SK-N-SH (cell line): Measurements from ENCODE around the gene HINT3. TPM values are rescaled to one million over a fixed set of nuclear protein-coding genes. Genes with fewer than 3 reads are reported as not detected.

Experiments
- CTCF ChIA-PET: fragments of 300-600, 350-600 bp; formaldehyde crosslinking; extraction: SDS; loops from one replicate; lab custom pipeline; 2021; lab: Yijun Ruan, JAX
- POLR2A ChIA-PET: fragments of 350-600 bp; sonication (Branson Sonifier 250); formaldehyde crosslinking; extraction: SDS; loops from one replicate; lab custom pipeline; 2020; ENCODE audit warnings: antibody characterized with exemption, inconsistent platforms; lab: Yijun Ruan, JAX
- DNase-seq: peaks from one replicate; pipeline ENCODE4 v3.0.0; 2012
- H2AFZ ChIP-seq: fragments of 200-600 bp; sonication (generic); 2 replicates; pipeline ENCODE4 v1.8.1; 2016; ENCODE audit warnings: antibody characterized with exemption, mild to moderate bottlenecking, low read depth
- H3F3A ChIP-seq: fragments of 200-600 bp; sonication (generic); replicated peaks from 2 replicates; pipeline ENCODE3; 2016; ENCODE audit warnings: antibody characterized with exemption, mild to moderate bottlenecking; ENCODE audit not compliant: insufficient read depth
- H3K27ac ChIP-seq, 2 experiments: fragments of 200-500 bp in 1 of 2; fragments of 200-600 bp in 1 of 2; sonication (Bioruptor generic) in 1 of 2; sonication (generic), shearing (Covaris generic) in 1 of 2; 2 replicates each; pipeline versions ENCODE4 v1.5.1 to v1.6.1; 2014 to 2016; ENCODE audit warnings: low read depth in 2 of 2, inconsistent platforms in 1 of 2, low read length in 1 of 2, mild to moderate bottlenecking in 1 of 2, mixed read lengths in 1 of 2
- H3K27me3 ChIP-seq: fragments of 200-600 bp; sonication (generic), shearing (Covaris generic); 2 replicates; pipeline ENCODE4 v1.6.1; 2016; ENCODE audit warnings: mixed run types; ENCODE audit not compliant: insufficient read depth
- H3K36me3 ChIP-seq, 2 experiments: fragments of 200-500 bp in 1 of 2; fragments of 200-600 bp in 1 of 2; sonication (Bioruptor generic) in 1 of 2; sonication (generic) in 1 of 2; replicated peaks in 1 of 2; 2 replicates each; pipeline versions ENCODE3 to v1.5.1; 2014 to 2016; ENCODE audit warnings: low read length in 1 of 2, mild to moderate bottlenecking in 1 of 2; ENCODE audit not compliant: insufficient read depth in 2 of 2, control insufficient read depth in 1 of 2
- H3K4me1 ChIP-seq, 2 experiments: fragments of 200-500 bp in 1 of 2; fragments of 200-600 bp in 1 of 2; sonication (Bioruptor generic) in 1 of 2; sonication (generic), shearing (Covaris generic) in 1 of 2; 2 replicates each; pipeline versions ENCODE4 v1.5.1 to v1.6.1; 2014 to 2016; ENCODE audit warnings: low read depth in 1 of 2, low read length in 1 of 2, mixed run types in 1 of 2; ENCODE audit not compliant: insufficient read depth in 2 of 2, control insufficient read depth in 1 of 2
- H3K4me2 ChIP-seq: fragments of 200-600 bp; sonication (generic), shearing (Covaris generic); 2 replicates; pipeline ENCODE4 v1.6.1; 2017; ENCODE audit warnings: mixed run types
- H3K4me3 ChIP-seq, 2 experiments: fragments of 200-500 bp in 1 of 2; fragments of 200-600 bp in 1 of 2; sonication (Bioruptor generic) in 1 of 2; sonication (generic), shearing (Covaris generic) in 1 of 2; 2 replicates each; pipeline versions ENCODE4 v1.5.1 to v1.8.1; 2014 to 2016; ENCODE audit warnings: low read depth in 2 of 2, inconsistent platforms in 1 of 2, low read length in 1 of 2, mild to moderate bottlenecking in 1 of 2, mixed read lengths in 1 of 2, moderate library complexity in 1 of 2
- H3K79me2 ChIP-seq: fragments of 200-600 bp; sonication (generic); 2 replicates; pipeline ENCODE4 v1.8.1; 2017; ENCODE audit warnings: mild to moderate bottlenecking; ENCODE audit not compliant: insufficient read depth
- H3K9ac ChIP-seq: fragments of 200-600 bp; sonication (generic); 2 replicates; pipeline ENCODE4 v1.6.1; 2017; ENCODE audit warnings: mixed run types
- H3K9me2 ChIP-seq: fragments of 200-600 bp; sonication (generic); 2 replicates; pipeline ENCODE4 v1.6.1; 2017; ENCODE audit warnings: mixed run types
- H3K9me3 ChIP-seq: fragments of 200-600 bp; sonication (generic); 2 replicates; pipeline ENCODE4 v1.6.1; 2017; ENCODE audit warnings: mixed run types, mild to moderate bottlenecking, moderate library complexity
- H4K20me1 ChIP-seq: fragments of 200-600 bp; sonication (generic); 2 replicates; pipeline ENCODE4 v1.6.1; 2017; ENCODE audit warnings: mild to moderate bottlenecking, mixed run types; ENCODE audit not compliant: insufficient read depth
- EP300 ChIP-seq, 2 experiments: IDR thresholded peaks; 2 replicates each; pipeline versions ENCODE4 v1.4.0 to v1.6.1; 2012; ENCODE audit warnings: borderline replicate concordance in 1 of 2, low read depth in 1 of 2, low read length in 1 of 2
- FOXM1 ChIP-seq: IDR thresholded peaks from 2 replicates; pipeline ENCODE4 v1.4.0; 2012; ENCODE audit warnings: low read depth, mild to moderate bottlenecking
- GABPA ChIP-seq: IDR thresholded peaks from 2 replicates; pipeline ENCODE4 v1.4.0; 2012; ENCODE audit warnings: low read depth, mild to moderate bottlenecking
- GATA2 ChIP-seq: sonication (generic); formaldehyde crosslinking; IDR thresholded peaks from 2 replicates; pipeline ENCODE4 v1.5.0; 2020; ENCODE audit warnings: mild to moderate bottlenecking, missing genetic modification reagents
- JUND ChIP-seq: IDR thresholded peaks from 2 replicates; pipeline ENCODE4 v1.4.0; 2012
- MAX ChIP-seq: IDR thresholded peaks from 2 replicates; pipeline ENCODE4 v1.4.0; 2012; ENCODE audit warnings: low read depth
- MEF2A ChIP-seq: IDR thresholded peaks from 2 replicates; pipeline ENCODE4 v1.4.0; 2012; ENCODE audit warnings: low read depth, borderline replicate concordance
- MXI1 ChIP-seq: IDR thresholded peaks from 2 replicates; pipeline ENCODE4 v1.6.1; 2012; ENCODE audit warnings: mild to moderate bottlenecking, low read depth, low read length, improper control_type of control experiment
- NFIC ChIP-seq: IDR thresholded peaks from 2 replicates; pipeline ENCODE4 v1.4.0; 2012; ENCODE audit warnings: borderline replicate concordance
- NRF1 ChIP-seq: IDR thresholded peaks from 2 replicates; pipeline ENCODE4 v1.6.1; 2012; ENCODE audit warnings: low read depth, mild to moderate bottlenecking, low read length
- POLR2AphosphoS5 ChIP-seq: IDR thresholded peaks from 2 replicates; pipeline ENCODE4 v1.6.1; 2012; ENCODE audit warnings: low read depth, low read length
- RCOR1 ChIP-seq: fragments of 150-350 bp; IDR thresholded peaks from 2 replicates; pipeline ENCODE4 v1.6.1; 2017; ENCODE audit warnings: antibody characterized with exemption, low read length
- REST ChIP-seq: IDR thresholded peaks from 2 replicates; pipeline ENCODE4 v1.6.1; 2012; ENCODE audit warnings: mild to moderate bottlenecking, low read depth, low read length, moderate library complexity
- RFX5 ChIP-seq: IDR thresholded peaks from 2 replicates; pipeline ENCODE4 v1.6.1; 2012; ENCODE audit warnings: mild to moderate bottlenecking, improper control_type of control experiment, low read length
- SIN3A ChIP-seq: IDR thresholded peaks from 2 replicates; pipeline ENCODE4 v1.6.1; 2012; ENCODE audit warnings: low read depth, mild to moderate bottlenecking, low read length, moderate library complexity, borderline replicate concordance
- TCF12 ChIP-seq: IDR thresholded peaks from 2 replicates; pipeline ENCODE4 v1.4.0; 2012
- YY1 ChIP-seq: IDR thresholded peaks from 2 replicates; pipeline ENCODE4 v1.4.0; 2012; ENCODE audit warnings: low read depth, mild to moderate bottlenecking
- WGBS: methylation state at CpG from one replicate; pipeline ENCODE4 v1.1.6; 2017; ENCODE audit warnings: low lambda C conversion rate; 5-methylcytosine and 5-hydroxymethylcytosine counted together
- polyA plus RNA-seq, 3 experiments: library from polyadenylated mRNA; depleted of rRNA; stranded (reverse); fragments of >200 nt; gene quantifications; 2 replicates each; pipeline ENCODE4 v1.2.3, GENCODE V29; 2012
- TF ChIP-seq, protein P1 (sequence below): IDR thresholded peaks from 2 replicates; pipeline ENCODE4 v1.4.0; 2012; ENCODE audit warnings: low read depth, borderline replicate concordance
- TF ChIP-seq, protein P2 (sequence below): fragments of 150-350 bp; IDR thresholded peaks from 2 replicates; pipeline ENCODE4 v1.6.1; 2016; ENCODE audit warnings: mild to moderate bottlenecking, low read depth, low read length
- TF ChIP-seq, protein P3 (sequence below): IDR thresholded peaks from 2 replicates; pipeline ENCODE4 v1.4.0; 2012; ENCODE audit warnings: low read depth, borderline replicate concordance

Gene HINT3
- polyA plus RNA-seq, 1 of the 3 experiments (the other 2 are of a cell fraction): 1.8 TPM

DNA sequence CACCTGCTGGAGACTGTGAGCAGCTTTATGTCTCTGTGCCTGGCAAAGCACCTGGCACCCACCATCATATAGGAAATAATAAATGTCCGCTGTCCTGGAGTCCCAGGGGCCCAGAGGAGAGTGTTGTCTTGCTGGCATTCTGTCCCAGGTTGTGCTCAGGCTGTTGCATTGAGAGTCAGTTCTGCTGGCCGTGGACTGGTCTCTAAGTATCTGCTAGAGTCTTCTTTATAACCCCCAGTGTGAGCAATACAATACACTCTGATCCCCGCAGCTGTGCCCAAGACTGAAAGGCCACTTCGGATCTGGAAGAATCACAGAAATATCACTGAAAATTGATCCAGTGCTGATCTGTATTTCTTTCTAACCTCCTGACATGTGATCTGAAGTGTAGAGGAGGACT lies 38.3 kb upstream of the HINT3 start:
- CTCF ChIA-PET: no interaction called here
- Histone ChIP-seq H3K9ac (no peak overlapping the region), H3K9me2 (no peaks in the 10 kb centered on the region), H3K79me2 (no peaks in the 10 kb centered on the region), H4K20me1 (no peaks in the 10 kb centered on the region), H3K4me2 (no peak overlapping the region), H3K27ac (no peak overlapping the region; a peak in 1 of 4 replicates), H3K9me3 (no peaks in the 10 kb centered on the region), H2AFZ (no peak overlapping the region), H3F3A (no peaks in the 10 kb centered on the region), H3K4me1 (no peaks in the 10 kb centered on the region)
- no peak for DNase-seq
- 77% methylated on average over 4 of the region's 4 CpGs for WGBS
- TF ChIP-seq MEF2A (no peak), RFX5 (no peak), FOXM1 (no peak)
- TF ChIP-seq, protein P1, sequence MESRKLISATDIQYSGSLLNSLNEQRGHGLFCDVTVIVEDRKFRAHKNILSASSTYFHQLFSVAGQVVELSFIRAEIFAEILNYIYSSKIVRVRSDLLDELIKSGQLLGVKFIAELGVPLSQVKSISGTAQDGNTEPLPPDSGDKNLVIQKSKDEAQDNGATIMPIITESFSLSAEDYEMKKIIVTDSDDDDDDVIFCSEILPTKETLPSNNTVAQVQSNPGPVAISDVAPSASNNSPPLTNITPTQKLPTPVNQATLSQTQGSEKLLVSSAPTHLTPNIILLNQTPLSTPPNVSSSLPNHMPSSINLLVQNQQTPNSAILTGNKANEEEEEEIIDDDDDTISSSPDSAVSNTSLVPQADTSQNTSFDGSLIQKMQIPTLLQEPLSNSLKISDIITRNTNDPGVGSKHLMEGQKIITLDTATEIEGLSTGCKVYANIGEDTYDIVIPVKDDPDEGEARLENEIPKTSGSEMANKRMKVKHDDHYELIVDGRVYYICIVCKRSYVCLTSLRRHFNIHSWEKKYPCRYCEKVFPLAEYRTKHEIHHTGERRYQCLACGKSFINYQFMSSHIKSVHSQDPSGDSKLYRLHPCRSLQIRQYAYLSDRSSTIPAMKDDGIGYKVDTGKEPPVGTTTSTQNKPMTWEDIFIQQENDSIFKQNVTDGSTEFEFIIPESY: no peak
- TF ChIP-seq, all 33 proteins: peak for 0
- Histone ChIP-seq H3K27me3 (no peaks in the 10 kb centered on the region), H3K4me3 (no peak overlapping the region), H3K36me3 (peaks cover 26 to 79% of the 10 kb centered on the region in 2 experiments)
- POLR2A ChIA-PET: no interaction called here

DNA sequence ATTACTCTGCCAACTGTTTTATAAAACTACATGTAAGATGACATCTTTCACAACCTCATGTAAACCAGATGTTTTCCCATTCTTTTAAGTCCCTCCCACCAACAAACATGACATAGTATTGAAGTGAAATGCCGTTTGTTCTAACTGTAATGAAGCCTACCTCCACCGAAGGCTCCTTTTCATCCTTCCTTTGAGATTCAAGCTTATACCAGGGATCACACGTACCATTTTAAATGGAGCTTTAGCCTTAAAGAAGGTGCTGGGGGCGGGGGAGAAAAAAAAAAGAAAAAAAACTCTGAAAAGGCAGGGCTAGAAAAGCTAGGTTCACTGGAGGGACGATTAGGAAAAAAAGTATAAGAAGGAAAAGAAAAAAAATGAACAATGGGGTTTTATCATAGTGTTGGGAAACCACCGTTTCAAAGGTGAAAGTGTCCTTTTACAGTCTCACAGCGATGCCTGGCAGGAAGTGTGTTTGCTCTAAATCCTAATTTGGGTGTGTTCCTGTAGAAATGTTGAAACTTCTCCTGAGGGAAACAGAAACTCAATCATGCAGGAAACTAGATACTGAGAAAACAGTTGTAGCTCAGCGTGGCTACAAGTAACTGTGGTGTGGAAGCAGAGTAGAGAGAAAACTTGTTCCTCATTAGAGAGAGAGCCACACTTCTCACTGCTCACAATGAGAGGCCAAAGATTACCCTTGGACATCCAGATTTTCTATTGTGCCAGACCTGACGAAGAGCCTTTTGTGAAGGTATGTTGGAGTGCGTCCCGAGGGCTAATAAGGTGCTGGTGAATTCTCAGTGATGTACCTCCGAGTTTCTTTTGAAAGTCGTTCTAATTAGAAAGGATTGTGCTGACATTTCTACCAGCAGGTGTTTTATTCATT lies 37.6 kb upstream of the HINT3 start:
- H3K79me2 ChIP-seq: no peaks in the 10 kb centered on the region
- POLR2A ChIA-PET: no interaction called here
- H3K4me2 ChIP-seq: no peak overlapping the region
- H3F3A ChIP-seq: no peaks in the 10 kb centered on the region
- H3K27me3 ChIP-seq: no peaks in the 10 kb centered on the region
- H3K9me2 ChIP-seq: no peaks in the 10 kb centered on the region
- WGBS: 78% methylated on average over 13 of the region's 13 CpGs
- H2AFZ ChIP-seq: no peak overlapping the region
- H3K27ac ChIP-seq: no peak overlapping the region
- DNase-seq: no peak
- CTCF ChIA-PET: interaction anchor here (2.2 kb wide), 1 partner anchor 127 kb away, joined by 7 read pairs; no protein-coding TSS in a partner anchor
- H4K20me1 ChIP-seq: no peaks in the 10 kb centered on the region
- peaks cover 31 to 79% of the 10 kb centered on the region in 2 experiments for H3K36me3 ChIP-seq
- H3K4me1 ChIP-seq: no peaks in the 10 kb centered on the region
- no peaks in the 10 kb centered on the region for H3K9me3 ChIP-seq
- H3K9ac ChIP-seq: no peak overlapping the region
- no peak overlapping the region for H3K4me3 ChIP-seq
- TF ChIP-seq MXI1 (no peak), YY1 (no peak), NFIC (no peak), EP300 (IDR thresholded peaks at IDR 0.05; ENCODE audit: borderline replicate concordance in 1 of 2, low read depth in 1 of 2, low read length in 1 of 2) (no peak), TCF12 (no peak), JUND (no peak), GATA2 (CRISPR knock-in tag) (no peak), FOXM1 (no peak), REST (no peak), RCOR1 (no peak), MAX (no peak), NRF1 (no peak), GABPA (no peak), POLR2AphosphoS5 (no peak), SIN3A (no peak)
- TF ChIP-seq, protein P2, sequence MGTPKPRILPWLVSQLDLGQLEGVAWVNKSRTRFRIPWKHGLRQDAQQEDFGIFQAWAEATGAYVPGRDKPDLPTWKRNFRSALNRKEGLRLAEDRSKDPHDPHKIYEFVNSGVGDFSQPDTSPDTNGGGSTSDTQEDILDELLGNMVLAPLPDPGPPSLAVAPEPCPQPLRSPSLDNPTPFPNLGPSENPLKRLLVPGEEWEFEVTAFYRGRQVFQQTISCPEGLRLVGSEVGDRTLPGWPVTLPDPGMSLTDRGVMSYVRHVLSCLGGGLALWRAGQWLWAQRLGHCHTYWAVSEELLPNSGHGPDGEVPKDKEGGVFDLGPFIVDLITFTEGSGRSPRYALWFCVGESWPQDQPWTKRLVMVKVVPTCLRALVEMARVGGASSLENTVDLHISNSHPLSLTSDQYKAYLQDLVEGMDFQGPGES: no peak
- TF ChIP-seq, protein P3, sequence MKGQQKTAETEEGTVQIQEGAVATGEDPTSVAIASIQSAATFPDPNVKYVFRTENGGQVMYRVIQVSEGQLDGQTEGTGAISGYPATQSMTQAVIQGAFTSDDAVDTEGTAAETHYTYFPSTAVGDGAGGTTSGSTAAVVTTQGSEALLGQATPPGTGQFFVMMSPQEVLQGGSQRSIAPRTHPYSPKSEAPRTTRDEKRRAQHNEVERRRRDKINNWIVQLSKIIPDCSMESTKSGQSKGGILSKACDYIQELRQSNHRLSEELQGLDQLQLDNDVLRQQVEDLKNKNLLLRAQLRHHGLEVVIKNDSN: no peak
